Bronchial epithelial cell (primary cell): ENCODE measurements around the gene HECW1. TPM values are rescaled to one million over a fixed set of nuclear protein-coding genes. Genes with fewer than 3 reads are reported as not detected.

ENCODE experiments used
- DNase-seq: peaks from one replicate; pipeline ENCODE4 v3.0.0-alpha.2; 2010; ENCODE audit warnings: low read depth
- FAIRE-seq: peaks from 2 replicates; lab custom pipeline; 2011; peaks lifted over from hg19 to GRCh38; lab: Jason Lieb, UNC
- H3K27me3 ChIP-seq: 2 replicates; pipeline ENCODE4 v1.5.1; 2011; ENCODE audit warnings: low read length; ENCODE audit not compliant: control insufficient read depth, insufficient read depth
- H3K36me3 ChIP-seq: 2 replicates; pipeline ENCODE4 v1.5.1; 2011; ENCODE audit warnings: low read length; ENCODE audit not compliant: control insufficient read depth, insufficient read depth
- H3K4me3 ChIP-seq: 2 replicates; pipeline ENCODE4 v1.5.1; 2011; ENCODE audit warnings: mild to moderate bottlenecking, low read depth, low read length, control low read depth
- CTCF ChIP-seq: IDR thresholded peaks from 2 replicates; pipeline ENCODE4 v1.5.1; 2011; ENCODE audit warnings: mild to moderate bottlenecking, moderate library complexity, low read length, control low read depth, inconsistent platforms; ENCODE audit not compliant: insufficient read depth, severe bottlenecking
- total RNA-seq: library from RNA; depleted of rRNA; stranded (reverse); fragments of >200 nt; gene quantifications from 2 replicates; pipeline ENCODE4 v1.2.1, GENCODE V29; 2014

HECW1 gene
- total RNA-seq, 1 donor from 2014 or later: under 0.01 TPM

GRCh38 chr7:43166686-43167085, 54.2 kb downstream of the HECW1 start:
- DNase-seq (no peak), FAIRE-seq (no peak)
- Histone ChIP-seq H3K4me3 (no peak overlapping the region), H3K36me3 (no peaks in the 10 kb centered on the region), H3K27me3 (peaks cover 1% of the 10 kb centered on the region)
- no peak for TF ChIP-seq CTCF

GRCh38 chr7:43169076-43169475, 56.6 kb downstream of the HECW1 start:
- no peak for TF ChIP-seq CTCF
- no peak overlapping the region for H3K4me3 ChIP-seq
- DNase-seq: no peak
- FAIRE-seq: no peak
- H3K36me3 ChIP-seq: no peaks in the 10 kb centered on the region
- H3K27me3 ChIP-seq: no peaks in the 10 kb centered on the region

GRCh38 chr7:43170571-43170970, 58.1 kb downstream of the HECW1 start:
- FAIRE-seq: peak; percentile 50
- no peak for TF ChIP-seq CTCF
- H3K36me3 ChIP-seq: no peaks in the 10 kb centered on the region
- no peak for DNase-seq
- H3K4me3 ChIP-seq: no peak overlapping the region
- peaks cover 2% of the 10 kb centered on the region for H3K27me3 ChIP-seq

- FAIRE-seq: no peak
These were observed 63.2 kb downstream of the HECW1 start for GRCh38 chr7:43175570-43176200.

GRCh38 chr7:43179393-43179792, 66.9 kb downstream of the HECW1 start:
- Histone ChIP-seq H3K27me3 (peaks cover 2% of the 10 kb centered on the region), H3K36me3 (no peaks in the 10 kb centered on the region), H3K4me3 (no peak overlapping the region)
- no peak for FAIRE-seq
- no peak for TF ChIP-seq CTCF
- DNase-seq: no peak

More at GRCh38 chr7:43175570-43176200, 63.2 kb downstream of the HECW1 start:
- no peak for TF ChIP-seq CTCF
- H3K36me3 ChIP-seq: no peaks in the 10 kb centered on the region
- peaks cover 2% of the 10 kb centered on the region for H3K27me3 ChIP-seq
- peak; percentile 65 for DNase-seq
- H3K4me3 ChIP-seq: no peak overlapping the region

- no peak for TF ChIP-seq CTCF
- H3K27me3 ChIP-seq: peaks cover 5% of the 10 kb centered on the region
- no peaks in the 10 kb centered on the region for H3K36me3 ChIP-seq
- no peak overlapping the region for H3K4me3 ChIP-seq
- no peak for FAIRE-seq
- DNase-seq: no peak
These were observed 80.5 kb downstream of the HECW1 start for GRCh38 chr7:43192806-43193460.
